Measurements from ENCODE around the gene SLC38A9. TPM values are rescaled to one million over a fixed set of nuclear protein-coding genes. Genes with fewer than 3 reads are reported as not detected.

Gene SLC38A9
- total RNA-seq, 1 donor from 2014 or later, result 7.0 TPM

- no peaks in the 10 kb centered on the region for H3K36me3 ChIP-seq
- intact Hi-C loops (cut with micrococcal nuclease), result no loop called here
- TF ChIP-seq CTCF (IDR thresholded peaks at IDR 0.05; ENCODE audit: borderline replicate concordance), result no peak
- H3K4me3 ChIP-seq, result no peak overlapping the region
- H3K27ac ChIP-seq (replicated peaks), result no peak overlapping the region
- no peaks in the 10 kb centered on the region for H3K9me3 ChIP-seq (replicated peaks)
- no peak for DNase-seq
- no peaks in the 10 kb centered on the region for H3K4me1 ChIP-seq
- no peaks in the 10 kb centered on the region for H3K27me3 ChIP-seq (ENCODE audit: low read depth)
Measured at GRCh38 chr5:55749387-55749786, 37.3 kb upstream of the SLC38A9 start.

GRCh38 chr5:55747778-55748318, 35.7 kb upstream of the SLC38A9 start:
- no peak for DNase-seq
- Histone ChIP-seq H3K9me3 (replicated peaks) (no peaks in the 10 kb centered on the region), H3K36me3 (no peaks in the 10 kb centered on the region), H3K4me3 (no peak overlapping the region), H3K27ac (replicated peaks) (no peak overlapping the region), H3K27me3 (ENCODE audit: low read depth) (no peaks in the 10 kb centered on the region), H3K4me1 (no peaks in the 10 kb centered on the region)
- TF ChIP-seq CTCF (IDR thresholded peaks at IDR 0.05; ENCODE audit: borderline replicate concordance), result no peak
- intact Hi-C loops (cut with micrococcal nuclease), result no loop called here

GRCh38 chr5:55742778-55743177, 30.7 kb upstream of the SLC38A9 start:
- no peaks in the 10 kb centered on the region for H3K9me3 ChIP-seq (replicated peaks)
- no peak for TF ChIP-seq CTCF (IDR thresholded peaks at IDR 0.05; ENCODE audit: borderline replicate concordance)
- H3K27me3 ChIP-seq (ENCODE audit: low read depth), result no peaks in the 10 kb centered on the region
- intact Hi-C loops (cut with micrococcal nuclease), result no loop called here
- no peaks in the 10 kb centered on the region for H3K4me1 ChIP-seq
- no peak overlapping the region for H3K27ac ChIP-seq (replicated peaks)
- H3K36me3 ChIP-seq, result no peaks in the 10 kb centered on the region
- no peak for DNase-seq
- H3K4me3 ChIP-seq, result no peak overlapping the region

- Histone ChIP-seq H3K4me1 (no peaks in the 10 kb centered on the region), H3K36me3 (no peaks in the 10 kb centered on the region), H3K4me3 (no peak within 1 kb of the TSS), H3K27me3 (ENCODE audit: low read depth) (no peaks in the 10 kb centered on the region), H3K27ac (replicated peaks) (no peak within 1 kb of the TSS), H3K9me3 (replicated peaks) (no peaks in the 10 kb centered on the region)
- intact Hi-C loops (cut with micrococcal nuclease), result no loop called here
- no peak for TF ChIP-seq CTCF (IDR thresholded peaks at IDR 0.05; ENCODE audit: borderline replicate concordance)
- DNase-seq, result no peak
Measured at GRCh38 chr5:55737793-55738192, 25.7 kb upstream of the SLC38A9 start, which contains the start of gene DDX4. Gene DDX4 (plus strand): TSS chr5:55738061. CDS start chr5:55738964, 903 bp downstream.

- no peaks in the 10 kb centered on the region for H3K4me1 ChIP-seq
- H3K9me3 ChIP-seq (replicated peaks), result no peaks in the 10 kb centered on the region
Measured at GRCh38 chr5:55734658-55735057, 22.5 kb upstream of the SLC38A9 start.

More at GRCh38 chr5:55734658-55735057, 22.5 kb upstream of the SLC38A9 start:
- Histone ChIP-seq H3K27ac (replicated peaks) (no peak overlapping the region), H3K4me3 (no peak overlapping the region), H3K27me3 (ENCODE audit: low read depth) (no peaks in the 10 kb centered on the region), H3K36me3 (no peaks in the 10 kb centered on the region)
- no peak for DNase-seq
- TF ChIP-seq CTCF (IDR thresholded peaks at IDR 0.05; ENCODE audit: borderline replicate concordance), result no peak
- intact Hi-C loops (cut with micrococcal nuclease), result no loop called here
